Activated T-helper 9 cell treated with anti-CD3 and anti-CD28 coated beads, Interleukin-2, amount 50 U/mL, for 16 hours (primary cell): ENCODE data around the gene THEM5.
"Not testable (repeated sequence)": the region's sequence is repeated elsewhere in the genome, so short reads cannot be mapped to it uniquely, and the experiment has no call there.

Experiments used
- DNase-seq: peaks from one replicate; pipeline ENCODE4 v3.0.0-alpha.2; 2020; ENCODE audit warnings: low read depth

The THEM5 gene

GRCh38 chr1:151853411-151853943 is at the start of gene THEM5:
Gene THEM5, minus strand, starts transcription at chr1:151853712. Its CDS starts 147 bp downstream, at chr1:151853565.
- DNase-seq, result no peak

- DNase-seq, result no peak
Measured at GRCh38 chr1:151902858-151903257, 49.3 kb upstream of the THEM5 start.

GRCh38 chr1:151900804-151901203 is 47.3 kb upstream of the THEM5 start:
- DNase-seq, result not testable (repeated sequence)

GRCh38 chr1:151898519-151898991 is 45.0 kb upstream of the THEM5 start:
- no peak for DNase-seq

GRCh38 chr1:151897991-151898431 is 44.5 kb upstream of the THEM5 start:
- DNase-seq, result no peak

- no peak for DNase-seq
Measured at GRCh38 chr1:151893176-151893924, 39.8 kb upstream of the THEM5 start.

- no peak for DNase-seq
Measured at GRCh38 chr1:151892190-151892589, 38.7 kb upstream of the THEM5 start.

GRCh38 chr1:151891512-151891911 is 38.0 kb upstream of the THEM5 start:
- DNase-seq, result no peak

GRCh38 chr1:151888972-151889570 is 35.6 kb upstream of the THEM5 start:
- DNase-seq, result no peak

- no peak for DNase-seq
Measured at GRCh38 chr1:151887028-151887427, 33.5 kb upstream of the THEM5 start.

GRCh38 chr1:151885479-151885878 is 32.0 kb upstream of the THEM5 start:
- DNase-seq, result no peak

- DNase-seq, result not testable (repeated sequence)
Measured at GRCh38 chr1:151884879-151885278, 31.4 kb upstream of the THEM5 start.

- not testable (repeated sequence) for DNase-seq
Measured at GRCh38 chr1:151884445-151884844, 30.9 kb upstream of the THEM5 start.

GRCh38 chr1:151883898-151884297 is 30.4 kb upstream of the THEM5 start:
- DNase-seq, result not testable (repeated sequence)

- DNase-seq, result not testable (repeated sequence)
Measured at GRCh38 chr1:151882918-151883317, 29.4 kb upstream of the THEM5 start.

GRCh38 chr1:151882466-151882865 is 29.0 kb upstream of the THEM5 start:
- DNase-seq, result no peak

- no peak for DNase-seq
Measured at GRCh38 chr1:151881479-151881878, 28.0 kb upstream of the THEM5 start.

- DNase-seq, result no peak
Measured at GRCh38 chr1:151875419-151876097, 22.0 kb upstream of the THEM5 start.

- DNase-seq, result not testable (repeated sequence)
Measured at GRCh38 chr1:151872776-151873175, 19.3 kb upstream of the THEM5 start.

GRCh38 chr1:151871284-151872030 is 17.9 kb upstream of the THEM5 start:
- DNase-seq, result no peak

GRCh38 chr1:151868486-151868885 is 15.0 kb upstream of the THEM5 start:
- no peak for DNase-seq
